Omental fat pad (tissue), 4 donors: ENCODE results near the gene RASA2. TPM values are rescaled to one million over a fixed set of nuclear protein-coding genes. Genes with fewer than 3 reads are reported as not detected.

Source experiments
- ATAC-seq: fragments of 150-250 bp; one replicate; pipeline ENCODE4 v1.9.1; 2016; ENCODE audit warnings: mild to moderate bottlenecking, moderate library complexity; ENCODE audit not compliant: low FRiP score
- DNase-seq: peaks from one replicate; pipeline ENCODE4 v3.0.0-alpha.2; 2019; ENCODE audit warnings: low spot score
- total RNA-seq, 4 donors: library from RNA; depleted of rRNA; stranded (reverse); fragments of >200 nt; gene quantifications; one replicate each; pipeline ENCODE4 v1.1.0, GENCODE V29; 2016
- TF ChIP-seq, protein P1 (sequence below), 3 donors: fragments of 450-650 bp; IDR thresholded peaks; one replicate each; pipeline ENCODE4 v1.5.1; 2016 to 2017; ENCODE audit warnings: antibody characterized with exemption in 3 of 3, mild to moderate bottlenecking in 3 of 3, moderate library complexity in 2 of 3

The RASA2 gene
- total RNA-seq, 4 donors from 2014 or later: 16.4 to 19.8 (median 18.0) TPM

DNA sequence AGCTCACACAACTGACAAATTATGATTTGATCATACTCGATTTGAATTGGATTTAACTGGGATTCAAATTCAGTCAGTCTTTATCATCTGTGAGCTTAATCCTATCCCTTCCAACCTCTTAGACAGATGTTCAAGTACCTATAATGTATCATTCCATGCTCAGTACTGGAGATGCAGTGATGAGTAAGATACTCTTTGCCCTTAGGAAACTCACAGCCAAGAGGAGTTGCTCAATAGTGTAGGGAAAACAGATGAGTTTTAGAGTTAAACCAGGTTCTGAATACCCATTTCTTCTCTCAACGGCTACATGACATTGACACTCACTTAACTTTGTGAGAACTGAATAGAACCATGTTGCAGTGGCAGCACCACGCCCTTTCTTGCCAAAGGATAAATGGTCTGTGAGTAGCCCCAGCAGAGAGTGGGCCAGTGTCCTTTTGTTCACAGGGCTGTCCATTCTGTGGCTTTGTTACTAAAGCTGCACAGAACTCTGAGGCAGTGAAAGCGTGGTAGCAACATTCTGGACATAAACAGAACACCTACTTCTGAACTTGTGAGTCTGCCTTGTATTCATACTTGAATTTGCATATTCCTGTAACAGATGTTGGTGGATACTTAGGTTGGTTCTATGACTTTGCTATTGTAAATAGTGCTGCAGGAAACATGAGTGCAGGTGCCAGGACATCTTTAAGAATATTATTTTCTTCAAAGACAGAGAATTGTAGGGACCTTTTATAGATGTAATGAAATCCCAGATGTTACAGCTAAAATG lies 91.6 kb downstream of the RASA2 start:
- TF ChIP-seq, protein P1, sequence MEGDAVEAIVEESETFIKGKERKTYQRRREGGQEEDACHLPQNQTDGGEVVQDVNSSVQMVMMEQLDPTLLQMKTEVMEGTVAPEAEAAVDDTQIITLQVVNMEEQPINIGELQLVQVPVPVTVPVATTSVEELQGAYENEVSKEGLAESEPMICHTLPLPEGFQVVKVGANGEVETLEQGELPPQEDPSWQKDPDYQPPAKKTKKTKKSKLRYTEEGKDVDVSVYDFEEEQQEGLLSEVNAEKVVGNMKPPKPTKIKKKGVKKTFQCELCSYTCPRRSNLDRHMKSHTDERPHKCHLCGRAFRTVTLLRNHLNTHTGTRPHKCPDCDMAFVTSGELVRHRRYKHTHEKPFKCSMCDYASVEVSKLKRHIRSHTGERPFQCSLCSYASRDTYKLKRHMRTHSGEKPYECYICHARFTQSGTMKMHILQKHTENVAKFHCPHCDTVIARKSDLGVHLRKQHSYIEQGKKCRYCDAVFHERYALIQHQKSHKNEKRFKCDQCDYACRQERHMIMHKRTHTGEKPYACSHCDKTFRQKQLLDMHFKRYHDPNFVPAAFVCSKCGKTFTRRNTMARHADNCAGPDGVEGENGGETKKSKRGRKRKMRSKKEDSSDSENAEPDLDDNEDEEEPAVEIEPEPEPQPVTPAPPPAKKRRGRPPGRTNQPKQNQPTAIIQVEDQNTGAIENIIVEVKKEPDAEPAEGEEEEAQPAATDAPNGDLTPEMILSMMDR (IDR thresholded peaks at IDR 0.05): no peak
- DNase-seq: no peak
- no peak for ATAC-seq

DNA sequence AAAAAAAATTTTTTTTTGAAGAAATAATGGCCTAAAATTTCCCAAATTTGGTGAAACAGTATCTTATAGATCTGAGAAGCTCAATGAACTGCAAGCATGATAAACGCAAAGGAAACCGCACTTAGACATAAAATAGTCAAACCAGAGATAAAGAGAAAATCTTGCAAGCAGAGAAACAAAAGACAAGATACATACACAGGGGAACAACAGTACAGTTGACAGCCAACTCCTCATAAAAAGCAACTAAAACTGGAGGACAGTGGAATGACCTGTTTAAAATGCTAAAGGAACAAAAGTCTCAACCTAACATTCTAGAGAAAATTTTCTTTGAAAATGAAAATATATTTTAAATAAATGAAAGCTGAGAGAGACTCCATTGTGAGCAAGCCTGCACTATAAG lies 107.5 kb downstream of the RASA2 start:
- DNase-seq (no peak), ATAC-seq (no peak)
- TF ChIP-seq, protein P1 (IDR thresholded peaks at IDR 0.05): no peak

DNA sequence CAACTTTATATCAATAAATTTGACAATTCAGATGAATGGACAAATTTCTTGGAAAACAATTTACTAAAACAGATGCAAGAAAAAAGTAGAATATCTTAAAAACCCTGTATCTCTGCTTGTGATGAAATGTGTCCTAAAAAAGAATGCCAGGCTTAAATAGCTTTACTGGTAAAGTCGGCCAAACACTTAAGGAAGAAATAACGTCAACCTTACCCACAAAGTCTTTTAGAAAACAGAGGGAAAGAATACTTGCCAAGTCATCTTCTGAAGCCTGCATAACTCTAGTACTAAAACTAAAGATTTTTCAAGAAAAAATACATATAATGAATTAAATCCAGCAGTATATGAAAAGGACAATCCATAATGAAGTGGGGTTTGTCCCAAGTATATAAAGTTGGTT lies 111.1 kb downstream of the RASA2 start:
- no peak for ATAC-seq
- DNase-seq: no peak
- TF ChIP-seq, protein P1 (IDR thresholded peaks at IDR 0.05): no peak

DNA sequence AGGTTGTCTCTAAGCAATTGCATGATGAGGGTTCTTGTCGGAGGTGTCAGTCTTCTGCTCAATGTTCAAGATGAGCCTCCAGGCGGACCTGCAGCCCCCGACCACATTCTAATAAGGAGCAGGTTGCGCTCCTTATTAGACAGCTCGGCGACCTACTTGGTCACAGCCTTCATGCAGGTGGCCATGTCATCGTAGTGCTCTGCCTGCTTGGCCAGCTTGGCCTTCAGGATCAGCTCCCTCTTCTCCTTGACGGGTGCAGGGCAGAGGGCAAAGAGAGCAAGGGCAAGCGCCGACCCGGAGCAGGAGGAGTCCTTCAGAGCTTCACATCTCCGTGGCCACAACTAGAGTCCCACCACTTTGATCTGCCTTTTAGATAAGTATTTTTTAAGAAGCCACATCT lies 113.5 kb downstream of the RASA2 start:
- TF ChIP-seq, protein P1 (IDR thresholded peaks at IDR 0.05): no peak
- DNase-seq: no peak
- no peak for ATAC-seq

DNA sequence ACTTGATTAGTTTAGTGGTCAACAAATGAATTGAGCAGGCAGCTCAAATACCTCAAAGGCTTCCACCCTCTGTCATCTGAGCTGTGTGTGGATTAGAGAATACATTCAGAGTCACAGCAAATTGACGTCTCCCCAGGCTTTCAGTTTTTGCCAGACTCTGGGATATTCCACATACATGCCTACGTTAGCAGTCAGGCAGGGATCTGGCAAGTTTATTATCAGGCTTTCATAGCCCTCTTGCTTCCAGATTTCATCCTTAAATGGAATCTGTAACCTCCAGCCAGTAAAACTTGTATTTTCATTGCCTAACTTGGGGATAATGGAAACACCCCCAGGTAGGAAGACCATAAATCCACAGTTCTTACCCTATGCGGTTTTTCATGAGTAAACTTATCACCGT lies 115.9 kb downstream of the RASA2 start:
- DNase-seq: no peak
- ATAC-seq: no peak
- TF ChIP-seq, protein P1 (IDR thresholded peaks at IDR 0.05): no peak

DNA sequence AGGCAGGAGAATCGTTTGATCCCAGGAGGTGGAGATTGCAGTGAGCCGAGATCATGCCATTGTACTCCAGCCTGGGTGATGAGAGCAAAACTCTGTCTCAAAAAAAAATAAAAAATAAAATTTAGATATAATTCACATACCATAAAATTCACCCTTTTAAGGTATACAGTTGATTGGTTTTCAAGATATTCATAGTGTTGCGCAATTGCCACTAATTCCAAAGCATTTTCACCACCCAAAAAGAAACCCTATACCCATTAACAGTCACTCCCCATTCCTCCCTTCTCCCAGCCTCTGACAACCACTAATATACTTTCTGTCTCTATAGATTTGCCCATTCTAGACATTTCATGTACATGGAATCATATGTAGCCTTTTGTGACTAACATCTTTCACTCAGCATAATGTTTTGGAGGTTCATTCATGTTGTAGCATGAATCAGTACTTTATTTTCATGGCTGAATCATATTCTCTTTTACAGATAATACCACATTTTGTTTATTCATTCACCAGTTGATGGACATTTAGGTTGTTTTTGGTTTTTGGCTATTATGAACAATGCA lies 116.7 kb downstream of the RASA2 start:
- TF ChIP-seq, protein P1 (IDR thresholded peaks at IDR 0.05): no peak
- no peak for ATAC-seq
- no peak for DNase-seq

DNA sequence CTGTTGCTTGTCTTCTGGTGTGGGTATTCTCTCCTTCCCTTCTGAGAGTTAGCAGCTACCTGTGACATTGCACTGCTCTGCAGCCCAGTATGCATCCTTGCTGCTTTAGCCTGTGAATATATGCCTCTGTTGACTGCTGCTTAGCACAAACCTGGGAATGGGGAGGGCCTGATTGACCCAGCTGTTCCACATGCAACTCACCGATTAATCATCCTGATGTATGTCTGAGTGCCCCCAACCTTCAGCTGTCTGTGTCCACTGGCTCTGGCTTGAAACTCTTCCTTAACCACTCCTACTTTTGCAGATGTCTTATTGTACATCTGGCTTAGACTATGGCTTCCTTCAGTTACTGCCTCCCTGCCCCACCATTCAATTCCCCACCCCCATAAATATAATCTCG lies 119.1 kb downstream of the RASA2 start:
- TF ChIP-seq, protein P1 (IDR thresholded peaks at IDR 0.05): no peak
- DNase-seq (no peak), ATAC-seq (no peak)
